CD8-positive, alpha-beta memory T cell (primary cell): ENCODE measurements around the gene LIPN. TPM values are rescaled to one million over a fixed set of nuclear protein-coding genes. Genes with fewer than 3 reads are reported as not detected.

Source experiments
- CTCF ChIA-PET: fragments of 350-600 bp; sonication (Branson Sonifier 250); formaldehyde crosslinking; loops from one replicate; lab custom pipeline; 2021; ENCODE audit warnings: antibody characterized with exemption; lab: Charles Lee
- POLR2A ChIA-PET: fragments of 350-600 bp; sonication (Branson Sonifier 250); formaldehyde crosslinking; loops from one replicate; lab custom pipeline; 2021; ENCODE audit warnings: antibody characterized with exemption; lab: Charles Lee
- DNase-seq, 5 donors: peaks; one replicate each; pipeline versions ENCODE4 v3.0.0 to v3.0.0-alpha.2; 2020 to 2022; ENCODE audit warnings: mixed read lengths in 1 of 5
- H3K27ac ChIP-seq: one replicate; pipeline ENCODE4 v1.7.0; 2013; ENCODE audit warnings: low read depth, mild to moderate bottlenecking, low read length, moderate library complexity
- H3K27me3 ChIP-seq: 2 replicates; pipeline ENCODE4 v1.7.0; 2013; ENCODE audit warnings: low read length, mild to moderate bottlenecking; ENCODE audit not compliant: insufficient read depth, poor library complexity, severe bottlenecking
- H3K36me3 ChIP-seq: 2 replicates; pipeline ENCODE4 v1.7.0; 2013; ENCODE audit warnings: mild to moderate bottlenecking, low read length, moderate library complexity; ENCODE audit not compliant: insufficient read depth
- H3K4me1 ChIP-seq: 2 replicates; pipeline ENCODE4 v1.7.0; 2013; ENCODE audit warnings: mild to moderate bottlenecking, low read length, moderate library complexity; ENCODE audit not compliant: insufficient read depth
- H3K4me3 ChIP-seq: 2 replicates; pipeline ENCODE4 v1.7.0; 2013; ENCODE audit warnings: mild to moderate bottlenecking, low read length
- H3K9me3 ChIP-seq: 2 replicates; pipeline ENCODE4 v1.7.0; 2013; ENCODE audit warnings: mild to moderate bottlenecking, low read length
- H3K27ac Mint-ChIP-seq, 8 donors: one replicate each; pipeline ENCODE4 v1.8.0; 2020 to 2021; ENCODE audit warnings: mixed read lengths in 8 of 8, mild to moderate bottlenecking in 6 of 8, inconsistent platforms in 3 of 8, moderate library complexity in 3 of 8
- H3K27me3 Mint-ChIP-seq, 2 donors: one replicate each; pipeline ENCODE4 v1.8.0; 2020 to 2021; ENCODE audit warnings: mixed read lengths in 2 of 2, mild to moderate bottlenecking in 1 of 2, moderate library complexity in 1 of 2
- H3K36me3 Mint-ChIP-seq, 3 donors: one replicate each; pipeline ENCODE4 v1.8.0; 2020 to 2021; ENCODE audit warnings: mixed read lengths in 3 of 3, inconsistent platforms in 1 of 3, mild to moderate bottlenecking in 1 of 3
- H3K4me1 Mint-ChIP-seq, 3 donors: one replicate each; pipeline ENCODE4 v1.8.0; 2020 to 2021; ENCODE audit warnings: mixed read lengths in 3 of 3, inconsistent platforms in 1 of 3, mild to moderate bottlenecking in 1 of 3
- H3K4me3 Mint-ChIP-seq, 7 donors: one replicate each; pipeline ENCODE4 v1.8.0; 2020 to 2021; ENCODE audit warnings: mixed read lengths in 7 of 7, mild to moderate bottlenecking in 6 of 7, moderate library complexity in 4 of 7, inconsistent platforms in 2 of 7
- H3K9me3 Mint-ChIP-seq, 5 donors: one replicate each; pipeline ENCODE4 v1.8.0; 2020 to 2022; ENCODE audit warnings: mixed read lengths in 5 of 5, mild to moderate bottlenecking in 3 of 5, moderate library complexity in 2 of 5, inconsistent platforms in 1 of 5
- polyA plus RNA-seq: library from polyadenylated mRNA; unstranded; fragments of 300-500 nt; fragmentation: Illumina TruSeq; gene quantifications from one replicate; pipeline ENCODE4 v1.2.3, GENCODE V29; 2021
- total RNA-seq, 2 experiments: library from RNA; stranded (reverse); gene quantifications; one replicate each; pipeline ENCODE4 v1.2.3, GENCODE V29; 2021

The LIPN gene
- total and polyA plus RNA-seq, 3 experiments from 2014 or later, result not detected

DNA sequence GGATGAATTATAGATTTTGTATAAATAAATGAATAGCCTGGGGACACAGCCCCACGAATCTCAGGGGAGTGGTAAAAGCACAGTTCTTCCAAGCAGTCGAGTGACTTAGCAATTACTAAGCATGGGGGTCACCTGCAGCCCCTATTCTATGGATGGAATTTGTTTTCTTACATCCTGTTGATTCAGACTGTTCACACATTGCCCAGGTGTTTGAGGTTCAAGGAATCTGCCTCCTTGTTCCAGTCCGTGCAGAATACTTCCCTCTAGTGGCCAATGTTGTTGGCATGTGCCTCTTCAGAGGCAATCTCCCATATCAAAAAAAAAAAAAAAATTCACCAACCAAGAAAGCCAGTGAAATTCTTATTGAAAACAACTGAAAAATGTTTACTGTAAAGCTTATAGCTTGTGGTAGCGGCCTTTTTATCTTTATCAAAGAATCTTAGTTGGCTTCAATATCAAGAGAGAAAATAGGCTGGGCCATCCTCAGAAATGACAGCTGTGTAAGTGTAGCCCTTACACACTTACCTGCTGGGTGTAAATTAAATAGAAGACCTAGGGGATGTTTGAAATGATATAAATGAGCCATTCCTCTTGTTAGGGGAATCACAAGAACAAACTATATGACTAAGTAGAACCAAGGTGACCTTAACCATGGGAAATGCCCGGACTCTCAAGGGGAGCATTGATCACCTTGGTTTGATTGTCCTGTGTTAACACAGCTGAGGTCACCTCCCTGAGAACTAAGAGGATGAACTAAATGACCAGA lies 50.6 kb downstream of the LIPN start:
- H3K4me1 ChIP-seq, result peaks cover 17% of the 10 kb centered on the region
- H3K4me1 Mint-ChIP-seq, result peaks cover 10 to 18% (median 18%) of the 10 kb centered on the region in 3 donors
- H3K4me3 ChIP-seq, result no peak overlapping the region
- no peaks in the 10 kb centered on the region for H3K9me3 ChIP-seq
- no peak overlapping the region for H3K4me3 Mint-ChIP-seq
- H3K27me3 ChIP-seq, result no peaks in the 10 kb centered on the region
- no peaks in the 10 kb centered on the region for H3K27me3 Mint-ChIP-seq
- no peak overlapping the region for H3K27ac ChIP-seq
- ChIA-PET CTCF (interaction anchor here (0.7 to 3.9 kb wide), 14 partner anchors 8 to 123 kb away, joined by 3 to 42 read pairs (median 4); no protein-coding TSS in a partner anchor), POLR2A (interaction anchor here (0.7 kb wide), 3 partner anchors 14 to 395 kb away, joined by 3 to 5 read pairs (median 4); no protein-coding TSS in a partner anchor)
- H3K9me3 Mint-ChIP-seq, result no peaks in the 10 kb centered on the region
- no peaks in the 10 kb centered on the region for H3K36me3 Mint-ChIP-seq
- no peaks in the 10 kb centered on the region for H3K36me3 ChIP-seq
- peak overlapping the region in 2 of 8 donors; percentile 60 to 83 for H3K27ac Mint-ChIP-seq
- peak in 4 of 5 donors; percentile 7 to 56 (median 28) for DNase-seq

DNA sequence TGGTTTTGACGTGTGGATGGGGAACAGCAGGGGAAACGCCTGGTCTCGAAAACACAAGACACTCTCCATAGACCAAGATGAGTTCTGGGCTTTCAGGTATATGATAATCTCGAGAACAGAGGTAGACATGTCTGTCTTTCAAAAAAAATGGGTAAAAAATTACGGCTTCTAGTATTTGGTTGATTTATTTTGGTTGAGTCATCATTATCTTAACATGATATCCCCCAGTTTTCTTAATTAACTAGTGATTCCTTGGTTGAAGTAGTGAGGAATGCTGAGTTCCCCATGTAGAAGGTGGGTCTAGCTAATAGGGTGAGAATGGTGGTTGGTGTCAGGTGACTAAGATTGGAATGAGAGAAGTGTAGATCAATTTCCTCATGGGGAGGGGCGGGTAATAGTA lies 53.4 kb downstream of the LIPN start:
- no peak for DNase-seq
- H3K4me1 ChIP-seq, result peaks cover 17% of the 10 kb centered on the region
- Mint-ChIP-seq H3K27ac (peak overlapping the region in 2 of 8 donors; percentile 20 to 48), H3K9me3 (no peaks in the 10 kb centered on the region), H3K27me3 (no peaks in the 10 kb centered on the region), H3K4me1 (peaks cover 13 to 29% (median 29%) of the 10 kb centered on the region in 3 donors), H3K36me3 (no peaks in the 10 kb centered on the region), H3K4me3 (no peak overlapping the region)
- no peaks in the 10 kb centered on the region for H3K27me3 ChIP-seq
- ChIA-PET POLR2A (no interaction called here), CTCF (interaction anchor here (1.2 to 2.1 kb wide), 2 partner anchors 11 to 14 kb away, joined by 3 to 5 read pairs; no protein-coding TSS in a partner anchor)
- no peaks in the 10 kb centered on the region for H3K9me3 ChIP-seq
- H3K27ac ChIP-seq, result no peak overlapping the region
- H3K4me3 ChIP-seq, result no peak overlapping the region
- no peaks in the 10 kb centered on the region for H3K36me3 ChIP-seq

DNA sequence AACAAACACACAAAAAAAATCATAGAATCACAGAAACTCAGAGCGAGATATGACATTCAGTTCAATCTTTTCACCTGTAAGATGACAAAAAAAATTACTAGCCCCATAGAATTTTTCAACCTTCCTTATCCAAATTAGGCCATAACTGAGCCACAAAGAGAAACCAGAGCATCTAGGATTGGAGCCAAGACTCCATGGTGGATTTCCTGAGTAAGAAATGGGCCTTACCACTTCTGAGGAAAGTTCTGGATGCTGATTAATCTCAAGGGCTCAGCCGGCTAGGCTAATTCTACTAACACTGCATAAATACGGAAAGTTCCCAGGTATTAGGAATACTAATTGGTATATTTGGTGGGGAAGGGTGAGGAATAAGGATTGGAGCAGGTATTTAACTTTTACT lies 59.5 kb downstream of the LIPN start:
- POLR2A ChIA-PET, result no interaction called here
- no peaks in the 10 kb centered on the region for H3K9me3 Mint-ChIP-seq

DNA sequence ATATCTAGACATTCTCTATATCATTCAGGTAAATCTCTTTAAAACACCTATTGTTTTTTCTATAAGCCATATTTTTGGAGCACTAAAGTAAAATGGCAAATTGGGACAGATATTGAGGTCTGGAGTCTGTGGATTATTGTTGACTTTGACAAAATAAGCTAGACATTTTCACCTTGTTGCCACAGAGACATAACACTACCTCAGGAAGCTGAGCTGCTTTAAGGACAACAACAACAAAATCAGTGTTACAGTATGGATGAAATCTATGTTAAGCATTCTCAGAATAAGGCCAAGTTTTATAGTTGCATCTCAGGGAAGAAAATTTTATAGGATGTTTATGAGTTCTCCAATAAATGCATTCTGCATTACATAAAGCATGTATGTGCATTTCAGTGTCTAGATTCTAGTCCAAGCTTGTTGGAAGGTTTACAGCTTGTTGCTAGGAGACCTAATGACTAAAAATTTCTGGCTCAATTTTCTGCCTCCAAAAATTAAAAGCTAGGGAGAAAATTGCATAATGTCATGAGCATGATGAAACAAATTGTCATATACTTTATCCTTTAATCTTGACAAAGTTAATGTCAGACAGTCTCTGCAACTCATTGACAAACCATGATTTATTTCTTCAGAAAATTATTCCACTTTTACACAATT lies 61.1 kb downstream of the LIPN start:
- Mint-ChIP-seq H3K36me3 (peaks cover 0 to 9% (median 0%) of the 10 kb centered on the region in 3 donors), H3K27ac (peak overlapping the region in 2 of 8 donors; percentile 6 to 36), H3K27me3 (no peaks in the 10 kb centered on the region), H3K9me3 (no peaks in the 10 kb centered on the region), H3K4me3 (no peak overlapping the region), H3K4me1 (peaks cover 36 to 72% (median 63%) of the 10 kb centered on the region in 3 donors)
- Histone ChIP-seq H3K4me3 (no peak overlapping the region), H3K4me1 (peaks cover 33% of the 10 kb centered on the region), H3K9me3 (no peaks in the 10 kb centered on the region), H3K27me3 (no peaks in the 10 kb centered on the region), H3K27ac (no peak overlapping the region), H3K36me3 (no peaks in the 10 kb centered on the region)
- DNase-seq, result no peak
- CTCF ChIA-PET, result interaction anchor here (1.4 to 5.0 kb wide), 4 partner anchors 11 to 209 kb away, joined by 4 to 42 read pairs (median 18); no protein-coding TSS in a partner anchor
- POLR2A ChIA-PET, result interaction anchor here (0.9 kb wide), 1 partner anchor 59 kb away, joined by 3 read pairs; the partner anchor contains the start of gene STAMBPL1

More for the DNA sequence above, 59.5 kb downstream of the LIPN start:
- Histone ChIP-seq H3K4me1 (peaks cover 27% of the 10 kb centered on the region), H3K36me3 (no peaks in the 10 kb centered on the region), H3K27me3 (no peaks in the 10 kb centered on the region), H3K9me3 (no peaks in the 10 kb centered on the region), H3K4me3 (no peak overlapping the region), H3K27ac (no peak overlapping the region)
- peaks cover 23 to 62% (median 54%) of the 10 kb centered on the region in 3 donors for H3K4me1 Mint-ChIP-seq
- no peak overlapping the region for H3K27ac Mint-ChIP-seq
- H3K4me3 Mint-ChIP-seq, result no peak overlapping the region
- CTCF ChIA-PET, result interaction anchor here (1.2 to 1.9 kb wide), 3 partner anchors 9 to 16 kb away, joined by 4 to 10 read pairs (median 5); no protein-coding TSS in a partner anchor
- no peak for DNase-seq
- no peaks in the 10 kb centered on the region for H3K27me3 Mint-ChIP-seq
- H3K36me3 Mint-ChIP-seq, result peaks cover 0 to 9% (median 0%) of the 10 kb centered on the region in 3 donors

DNA sequence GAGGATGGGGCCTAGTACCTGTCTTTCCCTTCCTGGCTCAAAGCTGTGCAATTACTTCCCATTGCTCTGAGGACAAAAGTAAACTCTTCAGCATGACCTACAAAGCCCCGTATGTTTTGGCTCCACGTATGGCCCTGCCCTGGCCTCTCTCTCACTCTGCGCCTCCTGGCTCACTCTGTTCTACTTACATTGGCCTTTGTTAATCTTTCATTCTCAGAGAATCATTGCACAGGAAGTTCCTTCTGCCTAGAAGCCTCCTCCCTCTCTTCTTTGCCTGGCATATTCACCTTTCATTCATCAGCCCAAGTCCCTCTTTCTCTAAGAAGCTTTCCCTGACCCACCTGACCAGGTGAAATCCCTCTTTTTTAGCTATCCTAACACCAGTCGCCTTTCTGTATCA lies 66.6 kb downstream of the LIPN start:
- H3K4me3 Mint-ChIP-seq, result peak overlapping the region; percentile 0 to 62 (median 51)
- H3K36me3 Mint-ChIP-seq, result peaks cover 0 to 9% (median 0%) of the 10 kb centered on the region in 3 donors
- Histone ChIP-seq H3K36me3 (no peaks in the 10 kb centered on the region), H3K9me3 (no peaks in the 10 kb centered on the region), H3K27ac (no peak overlapping the region), H3K4me3 (peak overlapping the region; percentile 14), H3K27me3 (no peaks in the 10 kb centered on the region), H3K4me1 (peaks cover 51% of the 10 kb centered on the region)
- peak overlapping the region; percentile 11 to 88 (median 78) for H3K27ac Mint-ChIP-seq
- ChIA-PET POLR2A (interaction anchor here (3.5 kb wide), 1 partner anchor 54 kb away, joined by 13 read pairs; the partner anchor contains the start of gene STAMBPL1), CTCF (interaction anchor here (0.9 to 2.8 kb wide), 4 partner anchors 9 to 108 kb away, joined by 5 to 17 read pairs (median 8); no protein-coding TSS in a partner anchor)
- no peaks in the 10 kb centered on the region for H3K9me3 Mint-ChIP-seq
- peaks cover 59 to 91% (median 87%) of the 10 kb centered on the region in 3 donors for H3K4me1 Mint-ChIP-seq
- DNase-seq, result no peak
- no peaks in the 10 kb centered on the region for H3K27me3 Mint-ChIP-seq

DNA sequence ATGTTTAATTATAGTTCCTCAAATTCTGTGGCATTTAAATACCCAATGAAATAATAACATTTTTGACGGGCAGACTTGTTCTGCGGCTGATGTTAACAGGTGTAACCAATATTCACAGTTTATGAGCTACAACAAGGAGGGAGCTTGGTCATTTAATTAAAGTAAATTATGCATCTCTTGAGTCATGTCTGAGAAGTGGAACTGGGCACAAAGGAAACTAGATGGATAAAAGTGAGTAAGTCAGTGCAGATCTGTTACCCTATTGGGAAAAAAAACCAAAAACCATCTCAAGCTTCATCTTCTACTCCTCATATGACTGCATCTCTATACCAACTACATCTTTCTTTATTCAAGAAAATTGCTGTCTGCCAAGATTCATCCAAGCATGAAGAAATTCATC lies 67.9 kb downstream of the LIPN start:
- Mint-ChIP-seq H3K36me3 (peaks cover 0 to 8% (median 0%) of the 10 kb centered on the region in 3 donors), H3K4me1 (peaks cover 65 to 91% (median 88%) of the 10 kb centered on the region in 3 donors), H3K9me3 (no peaks in the 10 kb centered on the region), H3K27me3 (no peaks in the 10 kb centered on the region), H3K4me3 (no peak overlapping the region), H3K27ac (peak overlapping the region in 2 of 8 donors; percentile 4 to 23)
- Histone ChIP-seq H3K36me3 (no peaks in the 10 kb centered on the region), H3K4me1 (peaks cover 57% of the 10 kb centered on the region), H3K27me3 (no peaks in the 10 kb centered on the region), H3K27ac (no peak overlapping the region), H3K4me3 (no peak overlapping the region), H3K9me3 (no peaks in the 10 kb centered on the region)
- ChIA-PET POLR2A (no interaction called here), CTCF (interaction anchor here (2.3 to 2.8 kb wide), 2 partner anchors 8 to 17 kb away, joined by 8 to 17 read pairs; no protein-coding TSS in a partner anchor)
- DNase-seq, result no peak

DNA sequence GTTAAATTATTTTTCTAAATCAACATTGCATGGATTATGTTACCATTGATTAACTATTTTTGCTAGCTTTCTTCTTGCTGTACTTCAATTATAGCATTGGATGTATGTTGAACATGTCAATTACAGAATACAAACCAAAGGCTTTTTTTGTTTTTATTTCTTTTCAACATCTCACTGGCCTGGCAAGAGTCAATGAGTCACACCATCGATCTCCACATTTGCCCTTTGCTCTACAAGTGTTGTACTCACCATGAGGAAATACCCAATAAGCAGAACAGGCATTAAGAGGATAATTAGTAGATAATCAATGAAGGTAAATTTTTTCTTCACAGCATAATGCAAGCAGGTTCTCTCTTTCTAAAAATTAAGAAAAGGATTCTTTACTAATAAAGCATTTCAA lies 68.5 kb downstream of the LIPN start:
- H3K4me3 Mint-ChIP-seq, result no peak overlapping the region
- CTCF ChIA-PET, result interaction anchor here (2.3 kb wide), 1 partner anchor 18 kb away, joined by 8 read pairs; no protein-coding TSS in a partner anchor
- peaks cover 68 to 92% (median 89%) of the 10 kb centered on the region in 3 donors for H3K4me1 Mint-ChIP-seq
- no peaks in the 10 kb centered on the region for H3K9me3 Mint-ChIP-seq
- Histone ChIP-seq H3K9me3 (no peaks in the 10 kb centered on the region), H3K4me3 (no peak overlapping the region), H3K27me3 (no peaks in the 10 kb centered on the region), H3K27ac (no peak overlapping the region), H3K4me1 (peaks cover 62% of the 10 kb centered on the region), H3K36me3 (no peaks in the 10 kb centered on the region)
- H3K27me3 Mint-ChIP-seq, result no peaks in the 10 kb centered on the region
- POLR2A ChIA-PET, result no interaction called here
- peak overlapping the region in 2 of 8 donors; percentile 8 to 24 for H3K27ac Mint-ChIP-seq
- DNase-seq, result no peak
- peaks cover 0 to 3% (median 0%) of the 10 kb centered on the region in 3 donors for H3K36me3 Mint-ChIP-seq
